Endothelial cell of umbilical vein (primary cell): ENCODE data around the gene MAGI1.

ENCODE experiments used
- EZH2 ChIP-seq: IDR thresholded peaks from 2 replicates; pipeline ENCODE4 v1.6.1; 2012; ENCODE audit warnings: borderline replicate concordance, low read depth, mild to moderate bottlenecking, moderate library complexity, low read length, inconsistent platforms; ENCODE audit not compliant: severe bottlenecking
- JUN ChIP-seq: IDR thresholded peaks from 2 replicates; pipeline ENCODE4 v1.6.1; 2011; ENCODE audit warnings: borderline replicate concordance, low read depth; ENCODE audit not compliant: insufficient read length, insufficient read depth
- MYC ChIP-seq: IDR thresholded peaks from one replicate; pipeline ENCODE4 v1.6.1; 2011; ENCODE audit warnings: mild to moderate bottlenecking, low read depth, low read length
- POLR2A ChIP-seq: IDR thresholded peaks from 2 replicates; pipeline ENCODE4 v1.6.1; 2012; ENCODE audit warnings: low read depth, mild to moderate bottlenecking, control low read depth, low read length
- POLR2AphosphoS5 ChIP-seq: IDR thresholded peaks from 2 replicates; pipeline ENCODE4 v1.6.1; 2012; ENCODE audit warnings: low read depth, mild to moderate bottlenecking, control low read depth, low read length, moderate library complexity; ENCODE audit not compliant: insufficient read depth
- TF ChIP-seq, protein P1 (sequence below), 2 donors: IDR thresholded peaks; 1 replicate in 1 of 2; 2 replicates in 1 of 2; pipeline ENCODE4 v1.5.1; 2011; ENCODE audit warnings: low read length in 2 of 2, mild to moderate bottlenecking in 2 of 2, moderate library complexity in 2 of 2, control low read depth in 1 of 2, inconsistent platforms in 1 of 2, low read depth in 1 of 2; ENCODE audit not compliant: insufficient read depth in 1 of 2; ENCODE audit errors: extremely low read depth in 1 of 2
- TF ChIP-seq, protein P2 (sequence below): IDR thresholded peaks from 2 replicates; pipeline ENCODE4 v1.6.1; 2011; ENCODE audit not compliant: insufficient read depth, insufficient read length

DNA sequence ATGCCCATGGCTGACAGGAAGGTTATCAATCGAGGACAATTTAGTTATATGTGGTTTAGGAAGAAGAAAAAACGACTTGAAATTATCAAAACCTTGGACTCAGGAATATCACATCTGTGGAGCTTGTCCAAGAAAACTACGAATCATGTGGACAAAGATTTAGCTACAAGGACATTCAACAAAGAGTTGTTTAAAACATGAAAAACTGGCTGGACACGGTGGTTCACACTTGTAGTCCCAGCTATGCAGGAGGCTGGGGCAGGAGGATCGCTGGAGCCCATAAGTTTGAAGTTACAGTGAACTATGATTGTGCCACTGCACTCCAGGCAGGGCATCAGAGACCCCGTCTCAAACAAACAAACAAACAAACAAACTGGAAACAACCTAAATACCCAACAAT is 142.4 kb downstream of the MAGI1 start:
- TF ChIP-seq, protein P1, sequence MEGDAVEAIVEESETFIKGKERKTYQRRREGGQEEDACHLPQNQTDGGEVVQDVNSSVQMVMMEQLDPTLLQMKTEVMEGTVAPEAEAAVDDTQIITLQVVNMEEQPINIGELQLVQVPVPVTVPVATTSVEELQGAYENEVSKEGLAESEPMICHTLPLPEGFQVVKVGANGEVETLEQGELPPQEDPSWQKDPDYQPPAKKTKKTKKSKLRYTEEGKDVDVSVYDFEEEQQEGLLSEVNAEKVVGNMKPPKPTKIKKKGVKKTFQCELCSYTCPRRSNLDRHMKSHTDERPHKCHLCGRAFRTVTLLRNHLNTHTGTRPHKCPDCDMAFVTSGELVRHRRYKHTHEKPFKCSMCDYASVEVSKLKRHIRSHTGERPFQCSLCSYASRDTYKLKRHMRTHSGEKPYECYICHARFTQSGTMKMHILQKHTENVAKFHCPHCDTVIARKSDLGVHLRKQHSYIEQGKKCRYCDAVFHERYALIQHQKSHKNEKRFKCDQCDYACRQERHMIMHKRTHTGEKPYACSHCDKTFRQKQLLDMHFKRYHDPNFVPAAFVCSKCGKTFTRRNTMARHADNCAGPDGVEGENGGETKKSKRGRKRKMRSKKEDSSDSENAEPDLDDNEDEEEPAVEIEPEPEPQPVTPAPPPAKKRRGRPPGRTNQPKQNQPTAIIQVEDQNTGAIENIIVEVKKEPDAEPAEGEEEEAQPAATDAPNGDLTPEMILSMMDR (IDR thresholded peaks at IDR 0.05; ENCODE audit: extremely low read depth in 1 of 2, insufficient read depth in 1 of 2, low read depth in 1 of 2, low read length in 2 of 2), result no peak
- TF ChIP-seq POLR2A, result no peak
- no peak for TF ChIP-seq POLR2AphosphoS5
- no peak for TF ChIP-seq MYC
- no peak for TF ChIP-seq EZH2
- no peak for TF ChIP-seq JUN
- TF ChIP-seq, protein P2, sequence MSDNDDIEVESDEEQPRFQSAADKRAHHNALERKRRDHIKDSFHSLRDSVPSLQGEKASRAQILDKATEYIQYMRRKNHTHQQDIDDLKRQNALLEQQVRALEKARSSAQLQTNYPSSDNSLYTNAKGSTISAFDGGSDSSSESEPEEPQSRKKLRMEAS, result no peak
